ENCODE measurements around the gene GPRIN1. TPM values are rescaled to one million over a fixed set of nuclear protein-coding genes. Genes with fewer than 3 reads are reported as not detected.

The GPRIN1 gene
- total and polyA plus RNA-seq, 7 donors, result 0.18 to 1.2 (median 0.30) TPM

- H3K4me1 ChIP-seq, result no peaks in the 10 kb centered on the region
- no peak for ATAC-seq
- H3K36me3 ChIP-seq (ENCODE audit: insufficient read depth in 1 of 2, low read depth in 1 of 2), result no peaks in the 10 kb centered on the region
- peaks cover 0 to 3% (median 0%) of the 10 kb centered on the region in 3 donors for H3K27me3 ChIP-seq (ENCODE audit: insufficient read depth in 3 of 3, low read length in 2 of 3)
- H3K4me3 ChIP-seq, result no peak overlapping the region
- peak; percentile 22 for TF ChIP-seq CTCF (IDR thresholded peaks at IDR 0.05)
- H3K27ac ChIP-seq, result no peak overlapping the region
- no peak for DNase-seq
- no peaks in the 10 kb centered on the region for H3K9me3 ChIP-seq
- intact Hi-C loops (cut with DNase I), result no loop called here
- 27 to 33% (median 31%) methylated on average over 15 of the region's 15 CpGs for WGBS, 3 donors
Observed at GRCh38 chr5:176578391-176578808, 31.6 kb downstream of the GPRIN1 start.

GRCh38 chr5:176577312-176578176 is 32.4 kb downstream of the GPRIN1 start:
- H3K9me3 ChIP-seq, result no peaks in the 10 kb centered on the region
- no peak overlapping the region for H3K27ac ChIP-seq
- TF ChIP-seq CTCF (IDR thresholded peaks at IDR 0.05), result no peak
- peaks cover 0 to 3% (median 0%) of the 10 kb centered on the region in 3 donors for H3K27me3 ChIP-seq (ENCODE audit: insufficient read depth in 3 of 3, low read length in 2 of 3)
- ATAC-seq (no peak), DNase-seq (no peak)
- no peak overlapping the region for H3K4me3 ChIP-seq
- WGBS, 3 donors, result 77 to 82% (median 79%) methylated on average over 33 to 36 of the region's 36 CpGs
- H3K4me1 ChIP-seq, result no peaks in the 10 kb centered on the region
- intact Hi-C loops (cut with DNase I), result no loop called here
- no peaks in the 10 kb centered on the region for H3K36me3 ChIP-seq (ENCODE audit: insufficient read depth in 1 of 2, low read depth in 1 of 2)

- Histone ChIP-seq H3K4me1 (no peaks in the 10 kb centered on the region), H3K4me3 (no peak overlapping the region), H3K9me3 (no peaks in the 10 kb centered on the region), H3K27ac (no peak overlapping the region), H3K36me3 (ENCODE audit: insufficient read depth in 1 of 2, low read depth in 1 of 2) (no peaks in the 10 kb centered on the region), H3K27me3 (ENCODE audit: insufficient read depth in 3 of 3, low read length in 2 of 3) (peaks cover 0 to 3% (median 0%) of the 10 kb centered on the region in 3 donors)
- DNase-seq, result no peak
- intact Hi-C loops (cut with DNase I), result loop anchor here in 1 of 2 donors (2.0 kb wide), 1 partner anchor 71 kb away; the partner anchor contains the start of gene TSPAN17
- no peak for TF ChIP-seq CTCF (IDR thresholded peaks at IDR 0.05)
- 58 to 60% (median 60%) methylated on average over 35 to 37 of the region's 37 CpGs for WGBS, 3 donors
- no peak for ATAC-seq
Observed at GRCh38 chr5:176575488-176576422, 34.2 kb downstream of the GPRIN1 start.

- H3K4me1 ChIP-seq, result no peaks in the 10 kb centered on the region
- H3K36me3 ChIP-seq (ENCODE audit: insufficient read depth in 1 of 2, low read depth in 1 of 2), result no peaks in the 10 kb centered on the region
- 74 to 77% (median 75%) methylated on average over 13 to 14 of the region's 14 CpGs for WGBS, 3 donors
- DNase-seq, result no peak
- peaks cover 0 to 3% (median 0%) of the 10 kb centered on the region in 3 donors for H3K27me3 ChIP-seq (ENCODE audit: insufficient read depth in 3 of 3, low read length in 2 of 3)
- no peaks in the 10 kb centered on the region for H3K9me3 ChIP-seq
- H3K4me3 ChIP-seq, result no peak overlapping the region
- no peak overlapping the region for H3K27ac ChIP-seq
- intact Hi-C loops (cut with DNase I), result loop anchor here in 1 of 2 donors (2.0 kb wide), 1 partner anchor 72 kb away; the partner anchor contains the start of gene TSPAN17
- TF ChIP-seq CTCF (IDR thresholded peaks at IDR 0.05), result no peak
- ATAC-seq, result no peak
Observed at GRCh38 chr5:176575066-176575465, 34.9 kb downstream of the GPRIN1 start.
